ENCODE results near the gene SLC35E2B.
"Not testable (repeated sequence)": the region's sequence is repeated elsewhere in the genome, so short reads cannot be mapped to it uniquely, and the experiment has no call there.

SLC35E2B gene

DNA sequence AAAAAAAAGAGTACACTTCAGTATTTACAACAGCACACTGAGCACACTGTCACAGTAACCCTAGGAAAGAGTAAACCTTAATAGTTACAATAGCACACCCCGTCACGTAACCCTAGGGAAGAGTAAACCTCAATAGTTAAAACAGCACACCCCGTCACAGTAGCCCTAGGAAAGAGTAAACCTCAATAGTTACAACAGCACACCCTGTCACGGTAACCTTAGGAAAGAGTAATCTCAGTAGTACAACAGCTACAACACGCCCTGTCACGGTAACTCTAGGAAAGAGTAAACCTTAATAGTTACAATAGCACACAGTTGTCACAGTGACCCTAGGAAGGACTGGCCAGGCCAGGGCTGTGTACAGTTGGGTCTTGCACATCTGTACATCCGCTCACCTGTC, 28.6 kb upstream of the SLC35E2B start:
- Mint-ChIP-seq H3K4me3 (no peak overlapping the region), H3K4me1 (peaks cover 0 to 3% of the 10 kb centered on the region in 2 donors), H3K36me3 (peaks cover 17 to 24% of the 10 kb centered on the region in 2 donors), H3K27ac (no peak overlapping the region), H3K27me3 (no peaks in the 10 kb centered on the region), H3K9me3 (no peaks in the 10 kb centered on the region)
- ATAC-seq (replicated peaks) = no peak
- no peak for DNase-seq

DNA sequence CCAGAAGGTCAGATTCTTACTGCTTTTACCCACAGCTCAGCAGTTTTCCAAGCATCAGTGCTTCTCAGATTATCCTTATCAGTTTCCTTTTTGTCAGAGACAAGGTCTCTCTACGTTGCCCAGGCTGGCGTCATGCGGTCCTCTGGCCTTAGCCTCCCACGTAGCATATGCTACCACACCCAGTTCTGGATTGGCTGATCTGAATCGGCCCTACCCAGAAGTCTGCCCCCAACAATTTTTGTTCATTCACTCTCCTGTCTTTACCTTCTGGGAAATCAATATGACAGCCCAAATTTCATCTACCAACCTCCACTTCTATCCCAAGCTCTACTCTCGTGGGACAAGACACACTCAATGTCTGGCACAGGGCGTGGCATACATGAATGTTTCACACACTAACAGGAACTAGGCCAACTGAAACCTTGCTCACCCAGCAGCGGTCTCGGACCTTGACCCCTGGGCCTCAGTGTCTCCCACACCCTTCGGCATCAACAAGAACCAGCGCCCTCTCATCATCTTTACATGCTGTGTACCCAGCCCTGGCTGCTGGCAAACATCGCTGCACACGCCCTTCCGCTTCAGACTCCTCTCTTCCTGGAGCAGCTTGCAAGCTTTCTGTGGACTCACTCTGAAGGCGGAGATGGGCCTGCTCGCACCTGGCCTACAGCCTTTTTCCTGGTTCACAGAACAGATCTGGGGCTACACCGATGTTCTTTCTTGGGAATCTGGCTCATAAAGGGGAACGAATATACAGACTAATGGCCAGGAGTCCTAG, 22.7 kb upstream of the SLC35E2B start:
- not testable (repeated sequence) for H3K27me3 Mint-ChIP-seq; H3K27ac Mint-ChIP-seq; H3K4me3 Mint-ChIP-seq; DNase-seq; H3K4me1 Mint-ChIP-seq; H3K9me3 Mint-ChIP-seq; ATAC-seq (replicated peaks)
- H3K36me3 Mint-ChIP-seq = peaks cover 14 to 40% of the 10 kb centered on the region in 2 donors

DNA sequence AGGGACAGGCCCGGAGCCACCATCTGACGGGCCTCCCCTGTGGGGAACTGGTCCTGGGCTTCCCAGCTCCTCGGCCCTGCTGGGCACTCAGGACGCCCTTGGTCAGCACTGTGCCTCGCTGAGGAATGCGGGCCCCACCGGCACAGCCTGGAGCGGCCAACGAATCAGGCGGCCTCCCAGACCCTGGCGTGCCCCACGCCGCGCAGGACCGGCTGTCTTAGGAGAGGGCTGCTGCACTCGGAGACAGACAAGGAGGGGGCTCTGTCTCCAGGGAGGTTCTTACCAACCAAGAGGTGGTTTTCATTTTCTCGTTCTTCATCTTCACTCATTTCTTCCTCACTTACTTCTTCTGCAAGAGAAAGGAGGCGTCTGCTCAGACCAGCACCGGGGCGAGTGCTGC, 15.3 kb upstream of the SLC35E2B start:
- not testable (repeated sequence) for ATAC-seq (replicated peaks); DNase-seq

DNA sequence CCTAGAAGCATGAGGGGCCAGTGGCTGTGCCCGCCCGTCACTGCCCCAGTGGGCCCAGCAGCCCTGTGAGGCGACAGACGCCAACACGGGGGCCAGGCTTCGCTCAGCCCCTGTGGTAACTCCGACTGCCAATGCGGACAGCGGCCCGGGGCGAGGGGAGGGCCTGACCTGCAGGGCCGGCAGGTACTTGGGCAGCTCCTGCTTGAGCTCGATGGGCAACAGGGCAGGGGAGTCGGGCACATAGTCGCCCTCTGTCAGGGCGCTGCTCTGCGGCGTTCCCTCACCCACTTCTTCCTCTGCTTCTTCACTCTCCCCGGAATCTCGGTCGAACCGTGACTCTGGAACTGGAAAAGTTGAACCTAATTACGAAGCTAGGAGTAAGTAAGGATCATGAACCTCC, 14.6 kb upstream of the SLC35E2B start:
- not testable (repeated sequence) for DNase-seq; H3K4me1 Mint-ChIP-seq; H3K36me3 Mint-ChIP-seq; H3K4me3 Mint-ChIP-seq; H3K27ac Mint-ChIP-seq; ATAC-seq (replicated peaks); H3K9me3 Mint-ChIP-seq; H3K27me3 Mint-ChIP-seq

More for the DNA sequence above, 15.3 kb upstream of the SLC35E2B start:
- H3K4me3 Mint-ChIP-seq, H3K4me1 Mint-ChIP-seq, H3K27ac Mint-ChIP-seq, H3K9me3 Mint-ChIP-seq, H3K27me3 Mint-ChIP-seq: not testable (repeated sequence)
- H3K36me3 Mint-ChIP-seq = peaks cover 4 to 10% of the 10 kb centered on the region in 2 donors

DNA sequence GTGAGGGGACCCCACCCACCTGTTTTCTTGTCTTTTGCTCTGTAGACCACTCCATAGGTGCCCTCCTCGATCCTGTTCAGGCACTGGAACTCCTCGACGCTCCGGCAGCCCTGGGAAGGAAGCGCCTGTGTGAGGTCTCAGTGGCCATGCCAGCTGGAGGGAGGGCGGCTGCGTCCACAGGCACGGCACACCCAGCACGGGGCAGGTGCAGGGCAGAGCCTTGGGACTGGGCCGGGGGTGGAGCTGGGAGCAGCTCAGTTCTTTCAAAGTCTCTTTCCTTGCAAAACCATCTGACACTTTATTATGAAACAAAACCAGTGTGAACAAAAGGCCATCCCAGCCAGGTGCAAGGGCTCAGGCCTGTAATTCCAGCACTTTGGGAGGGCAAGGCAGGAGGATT, 13.0 kb upstream of the SLC35E2B start:
- not testable (repeated sequence) for ATAC-seq (replicated peaks); H3K27me3 Mint-ChIP-seq; H3K36me3 Mint-ChIP-seq; H3K9me3 Mint-ChIP-seq; H3K4me1 Mint-ChIP-seq; H3K27ac Mint-ChIP-seq; DNase-seq; H3K4me3 Mint-ChIP-seq

DNA sequence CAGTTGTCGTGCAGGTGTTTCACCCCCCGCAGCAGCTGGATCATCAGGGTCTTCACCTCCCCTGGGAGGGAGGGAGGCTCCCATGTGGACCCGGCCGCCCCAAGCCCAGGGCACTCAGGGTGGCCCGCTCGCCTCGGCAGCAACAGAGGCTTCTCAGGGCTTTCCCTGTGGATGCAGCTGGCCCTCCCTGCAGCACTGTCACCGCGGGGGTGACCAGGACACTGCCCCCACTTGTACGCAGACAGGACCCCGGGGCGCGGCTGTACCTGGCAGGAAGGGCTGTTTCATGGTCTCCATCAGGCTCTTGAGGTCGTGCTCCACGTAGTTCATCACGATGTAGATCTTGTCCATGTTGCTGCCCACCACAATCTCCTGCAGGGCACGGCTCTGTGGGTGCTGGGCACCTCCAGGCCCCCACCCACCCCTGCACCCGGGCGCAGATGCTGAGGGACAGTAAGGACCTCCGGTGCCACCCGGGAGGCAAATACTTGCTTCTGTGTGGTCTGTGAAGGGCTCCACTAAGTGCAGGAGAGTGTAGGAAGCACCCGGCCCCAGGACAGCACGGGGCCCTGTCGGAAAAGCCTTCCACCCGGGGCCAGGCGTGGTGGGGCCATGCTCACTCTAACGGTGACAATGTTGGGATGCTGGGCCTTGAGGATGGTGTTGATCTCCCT, 11.8 kb upstream of the SLC35E2B start:
- H3K9me3 Mint-ChIP-seq; H3K27me3 Mint-ChIP-seq; H3K36me3 Mint-ChIP-seq; H3K4me3 Mint-ChIP-seq; H3K27ac Mint-ChIP-seq; H3K4me1 Mint-ChIP-seq; DNase-seq; ATAC-seq (replicated peaks): not testable (repeated sequence)

DNA sequence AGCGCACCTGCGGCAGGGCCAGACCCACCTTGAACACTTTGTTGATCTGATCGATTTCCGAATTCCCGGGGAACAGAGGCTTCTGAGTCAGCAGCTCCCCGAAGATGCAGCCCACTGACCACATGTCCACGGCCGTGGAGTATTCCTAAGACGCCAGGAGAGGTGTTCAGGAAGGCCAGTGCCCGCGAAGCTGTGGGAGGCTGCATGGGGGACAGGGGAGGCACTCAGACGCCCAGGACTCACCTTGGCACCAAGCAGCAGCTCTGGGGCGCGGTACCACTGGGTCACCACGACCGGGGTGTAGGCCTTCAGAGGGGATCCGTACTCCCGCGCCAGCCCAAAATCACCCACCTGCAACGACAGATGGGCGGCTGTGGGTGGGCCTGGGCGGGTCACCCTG, 11.2 kb upstream of the SLC35E2B start:
- no peak overlapping the region for H3K27ac Mint-ChIP-seq
- DNase-seq (no peak), ATAC-seq (replicated peaks) (no peak)
- H3K4me3 Mint-ChIP-seq = no peak overlapping the region
- H3K36me3 Mint-ChIP-seq = peaks cover 3 to 4% of the 10 kb centered on the region in 2 donors
- H3K9me3 Mint-ChIP-seq = no peaks in the 10 kb centered on the region
- no peaks in the 10 kb centered on the region for H3K27me3 Mint-ChIP-seq
- no peaks in the 10 kb centered on the region for H3K4me1 Mint-ChIP-seq

DNA sequence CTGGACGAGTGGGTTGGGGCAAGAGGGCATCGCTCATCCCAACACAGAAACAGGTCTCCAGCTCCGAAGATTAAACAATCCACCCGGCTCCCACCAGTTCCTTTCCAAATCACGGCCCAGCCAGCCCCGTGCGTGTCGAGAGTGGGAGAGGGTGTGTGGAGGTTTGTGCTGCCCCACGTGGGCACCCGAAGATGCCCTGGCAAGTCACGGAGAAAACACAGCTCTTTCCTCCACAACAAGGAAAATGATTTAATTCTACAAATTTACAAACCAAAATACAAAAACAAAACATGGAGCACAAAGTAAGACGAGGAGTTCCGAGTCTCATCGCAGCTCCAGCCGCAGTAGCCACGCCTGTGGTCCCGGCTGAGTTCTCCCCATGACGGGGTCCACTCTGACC, 9.9 kb upstream of the SLC35E2B start:
- H3K4me3 Mint-ChIP-seq; H3K9me3 Mint-ChIP-seq; H3K27ac Mint-ChIP-seq; ATAC-seq (replicated peaks); DNase-seq; H3K4me1 Mint-ChIP-seq; H3K27me3 Mint-ChIP-seq; H3K36me3 Mint-ChIP-seq: not testable (repeated sequence)

DNA sequence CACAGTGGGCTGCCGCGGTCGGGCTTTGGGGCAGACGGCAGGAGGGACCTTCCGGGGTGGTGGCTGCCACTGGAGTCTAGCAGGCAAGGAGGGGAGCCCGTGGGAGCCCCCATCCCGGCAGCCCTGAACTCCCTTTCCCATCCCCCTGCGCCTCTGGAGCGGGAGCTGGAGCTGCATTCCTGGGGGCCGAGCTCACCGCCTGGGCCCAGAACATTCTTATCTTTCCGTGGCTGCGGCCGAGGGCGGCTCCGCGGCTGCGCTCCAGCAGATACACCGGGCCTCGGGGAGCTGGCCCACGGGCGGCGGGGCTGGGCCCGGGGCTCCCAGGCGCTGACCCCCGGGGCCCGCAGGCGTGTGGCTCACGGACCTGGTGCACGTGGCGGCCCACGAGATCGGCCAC, 8.0 kb upstream of the SLC35E2B start:
- not testable (repeated sequence) for H3K4me3 Mint-ChIP-seq; H3K27me3 Mint-ChIP-seq; ATAC-seq (replicated peaks); H3K27ac Mint-ChIP-seq; H3K36me3 Mint-ChIP-seq; DNase-seq; H3K4me1 Mint-ChIP-seq; H3K9me3 Mint-ChIP-seq

DNA sequence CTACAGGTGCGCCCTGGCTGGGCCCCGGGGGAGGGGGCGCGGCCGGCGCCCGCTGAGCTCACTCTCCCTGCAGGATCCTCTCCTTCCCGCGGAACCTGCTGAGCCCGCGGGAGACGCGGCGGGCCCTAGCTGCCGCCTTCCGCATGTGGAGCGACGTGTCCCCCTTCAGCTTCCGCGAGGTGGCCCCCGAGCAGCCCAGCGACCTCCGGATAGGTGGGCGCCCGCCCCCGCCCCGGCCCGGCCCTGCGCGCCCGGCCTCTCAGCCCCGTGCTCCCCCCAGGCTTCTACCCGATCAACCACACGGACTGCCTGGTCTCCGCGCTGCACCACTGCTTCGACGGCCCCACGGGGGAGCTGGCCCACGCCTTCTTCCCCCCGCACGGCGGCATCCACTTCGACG, 7.5 kb upstream of the SLC35E2B start:
- peak; percentile 46 to 48 for ATAC-seq (replicated peaks)
- not testable (repeated sequence) for H3K9me3 Mint-ChIP-seq, H3K27ac Mint-ChIP-seq, H3K36me3 Mint-ChIP-seq, DNase-seq, H3K4me3 Mint-ChIP-seq, H3K4me1 Mint-ChIP-seq, H3K27me3 Mint-ChIP-seq

DNA sequence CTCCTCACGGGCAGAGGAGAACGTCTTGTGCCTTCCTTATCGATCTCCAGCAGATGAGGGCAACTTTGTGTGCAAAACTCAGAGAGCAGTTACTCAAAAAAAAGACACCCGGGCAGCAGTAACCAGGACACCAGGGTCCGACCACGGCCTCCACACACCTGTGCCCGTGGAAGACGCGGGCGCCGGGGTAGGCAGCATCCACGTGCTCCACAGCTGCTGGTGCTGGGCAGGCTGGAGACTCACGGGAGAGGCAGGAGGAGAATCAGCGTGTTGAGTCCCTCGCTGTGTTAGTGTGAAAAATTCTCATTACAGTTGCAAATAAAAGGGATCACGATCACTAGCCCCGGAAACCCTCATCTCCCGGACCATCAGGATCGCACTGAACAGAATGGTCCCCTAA, 6.5 kb upstream of the SLC35E2B start:
- H3K36me3 Mint-ChIP-seq; H3K4me1 Mint-ChIP-seq; H3K27ac Mint-ChIP-seq; H3K4me3 Mint-ChIP-seq; H3K27me3 Mint-ChIP-seq; ATAC-seq (replicated peaks); DNase-seq; H3K9me3 Mint-ChIP-seq: not testable (repeated sequence)

DNA sequence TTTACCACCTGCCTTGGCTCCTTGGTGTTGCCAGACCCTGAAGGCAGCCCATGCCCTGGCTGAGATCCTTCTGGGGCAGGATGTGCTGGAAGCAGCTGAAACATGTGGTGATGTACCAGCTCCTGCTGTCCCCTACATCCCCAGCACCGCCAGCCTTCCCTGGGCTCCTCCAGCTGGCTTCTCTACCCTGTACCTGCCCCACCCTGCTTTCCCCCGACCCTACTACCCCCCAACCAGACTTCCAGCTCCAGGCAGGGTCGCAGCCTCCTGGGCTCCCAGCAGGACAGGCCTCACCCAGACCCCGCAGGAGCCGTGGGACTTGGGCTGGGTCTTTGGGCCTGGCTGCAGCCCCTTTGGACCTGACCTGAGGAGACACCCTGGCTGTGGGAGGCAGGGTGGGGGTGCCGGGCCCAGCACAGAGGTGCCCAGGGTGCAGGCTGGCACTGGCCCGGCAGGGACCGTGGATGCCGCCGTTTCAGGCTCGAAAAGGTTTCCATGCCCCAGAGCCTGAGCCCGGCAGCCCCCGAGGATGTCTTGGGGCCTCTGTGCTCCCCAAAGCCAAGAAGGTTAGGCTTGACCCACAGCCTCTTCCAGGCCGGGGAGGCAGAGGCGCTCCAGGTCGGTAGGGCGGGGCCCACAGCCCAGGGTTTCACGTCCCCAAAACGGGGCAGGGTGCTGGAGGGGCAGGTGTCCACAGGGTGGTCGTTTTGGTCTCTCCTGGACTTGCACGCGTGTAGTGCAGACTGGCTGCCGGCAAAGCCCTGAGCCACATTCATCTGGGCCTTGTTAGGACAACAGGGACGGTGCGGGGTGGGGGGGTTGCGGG, 5.0 kb upstream of the SLC35E2B start:
- not testable (repeated sequence) for H3K4me1 Mint-ChIP-seq; H3K4me3 Mint-ChIP-seq; ATAC-seq (replicated peaks); H3K9me3 Mint-ChIP-seq; H3K36me3 Mint-ChIP-seq; H3K27ac Mint-ChIP-seq; DNase-seq; H3K27me3 Mint-ChIP-seq

DNA sequence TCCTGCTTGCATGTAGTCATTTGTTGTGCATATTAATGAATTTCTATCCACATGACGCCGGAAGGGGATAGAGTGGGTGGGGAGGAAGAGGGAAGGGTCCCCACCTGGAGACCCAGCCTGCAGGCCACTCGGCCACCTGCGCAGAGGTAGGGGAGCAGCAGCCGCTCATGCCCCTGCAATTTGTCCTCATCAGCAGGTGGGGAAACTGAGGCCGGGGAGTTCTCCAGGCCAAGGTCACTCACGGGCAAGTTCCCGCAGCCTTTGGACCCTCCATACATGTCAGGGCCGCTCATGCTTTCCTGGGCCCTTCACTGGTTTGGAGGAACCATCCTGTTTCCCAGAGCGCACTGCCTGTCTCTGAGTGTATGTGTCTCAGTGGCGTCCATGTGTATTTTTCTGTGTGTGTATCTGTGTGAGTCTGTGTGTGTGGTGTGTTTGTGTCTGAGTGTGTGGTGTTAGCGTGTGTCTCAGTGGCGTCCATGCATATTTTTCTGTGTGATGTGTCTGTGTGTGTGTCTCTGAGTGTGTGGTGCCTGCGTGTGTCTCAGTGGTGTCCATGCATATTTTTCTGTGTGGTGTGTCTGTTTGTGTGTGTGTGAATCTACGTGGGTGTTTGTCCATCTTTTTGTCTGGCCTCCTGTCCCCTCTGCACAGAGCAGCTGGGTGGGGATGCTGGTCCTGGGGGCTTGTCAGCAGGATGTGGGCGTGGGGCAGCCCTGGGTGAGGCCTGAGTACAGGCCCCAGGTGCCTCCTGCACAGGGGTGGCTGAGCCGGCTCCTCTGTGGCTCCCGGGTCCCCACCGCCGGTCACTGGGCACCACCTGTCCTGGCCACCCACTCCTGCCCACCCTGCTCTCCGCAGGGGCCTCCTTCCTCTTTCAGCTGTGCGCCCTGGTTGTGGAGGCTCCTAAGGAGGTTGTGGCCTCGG, 4.1 kb upstream of the SLC35E2B start:
- H3K27me3 Mint-ChIP-seq; DNase-seq; H3K4me3 Mint-ChIP-seq; ATAC-seq (replicated peaks); H3K4me1 Mint-ChIP-seq; H3K36me3 Mint-ChIP-seq; H3K9me3 Mint-ChIP-seq; H3K27ac Mint-ChIP-seq: not testable (repeated sequence)

DNA sequence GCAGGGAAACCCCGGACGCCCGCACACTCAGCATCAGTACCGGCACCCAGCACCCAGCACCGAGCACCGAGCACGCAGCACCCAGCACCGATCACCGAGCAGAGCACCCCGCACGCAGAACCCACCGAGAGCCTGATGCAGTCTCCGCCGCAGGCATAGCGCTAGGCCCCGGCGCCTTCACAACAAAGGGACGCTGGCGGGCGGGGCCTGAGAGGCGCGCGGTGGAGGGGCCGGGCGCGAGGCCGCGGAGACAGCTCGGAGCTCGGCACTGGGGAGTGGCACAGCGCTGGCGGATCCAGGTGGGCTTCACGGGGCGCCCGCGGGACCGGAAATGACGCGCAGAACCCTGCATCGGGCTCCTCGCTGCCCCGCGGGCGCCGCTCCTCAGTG, 276 bp downstream of the SLC35E2B start:
- H3K9me3 Mint-ChIP-seq, DNase-seq, H3K27me3 Mint-ChIP-seq, H3K36me3 Mint-ChIP-seq, H3K4me1 Mint-ChIP-seq: not testable (repeated sequence)
- peak overlapping the region; percentile 98 for H3K27ac Mint-ChIP-seq
- ATAC-seq (replicated peaks) = peak; percentile 59 to 65
- H3K4me3 Mint-ChIP-seq = peak overlapping the region; percentile 83

Measured in stimulated activated naive B cell treated with anti-CD40 and anti-IgM and Interleukin-4, amounts not matched to agents 10 μg/mL and 1 μg/mL and 100 μg/mL, for 72 hours (primary cell).